Activated naive CD4-positive, alpha-beta T cell treated with anti-CD3 and anti-CD28 coated beads, Interleukin-2, amount 50 U/mL, for 72 hours (primary cell): ENCODE measurements around the gene NFYC. TPM values are rescaled to one million over a fixed set of nuclear protein-coding genes. Genes with fewer than 3 reads are reported as not detected.

ENCODE experiments used
- ATAC-seq, 2 donors: fragments of 150-1000 bp; cut with Tn5 transposase; 2 replicates each; pipeline ENCODE4 v1.10.0; 2021; ENCODE audit warnings: mild to moderate bottlenecking in 2 of 2, moderate library complexity in 2 of 2
- DNase-seq, 2 donors: peaks; one replicate each; pipeline ENCODE4 v3.0.0; 2021 to 2022; ENCODE audit warnings: low spot score in 2 of 2
- H3K27ac Mint-ChIP-seq, 2 donors: one replicate each; pipeline ENCODE4 v1.8.0; 2022; ENCODE audit warnings: mild to moderate bottlenecking in 2 of 2, mixed read lengths in 2 of 2
- H3K36me3 Mint-ChIP-seq, 2 donors: one replicate each; pipeline ENCODE4 v1.8.0; 2022; ENCODE audit warnings: mixed read lengths in 2 of 2
- H3K9me3 Mint-ChIP-seq, 2 donors: one replicate each; pipeline ENCODE4 v1.8.0; 2022; ENCODE audit warnings: mixed read lengths in 2 of 2
- total RNA-seq, 2 donors: library from RNA; stranded (reverse); gene quantifications; one replicate each; pipeline ENCODE4 v1.2.3, GENCODE V29; 2022

The NFYC gene
- total RNA-seq, 2 donors from 2014 or later: 58.9 to 62.5 TPM

- Mint-ChIP-seq H3K36me3 (peaks cover 0 to 3% of the 10 kb centered on the region in 2 donors), H3K9me3 (no peaks in the 10 kb centered on the region), H3K27ac (peak overlapping the region; percentile 27 to 65)
- no peak for ATAC-seq
- DNase-seq: no peak
Measured at GRCh38 chr1:40787737-40788560, 96.4 kb downstream of the NFYC start.

- Mint-ChIP-seq H3K9me3 (no peaks in the 10 kb centered on the region), H3K36me3 (no peaks in the 10 kb centered on the region), H3K27ac (peak overlapping the region in 1 of 2 donors; percentile 27)
- no peak for DNase-seq
- no peak for ATAC-seq
Measured at GRCh38 chr1:40788561-40789341, 97.2 kb downstream of the NFYC start.

GRCh38 chr1:40789342-40789598 lies 97.8 kb downstream of the NFYC start:
- ATAC-seq: no peak
- H3K36me3 Mint-ChIP-seq: no peaks in the 10 kb centered on the region
- H3K9me3 Mint-ChIP-seq: no peaks in the 10 kb centered on the region
- DNase-seq: no peak
- H3K27ac Mint-ChIP-seq: no peak overlapping the region

- DNase-seq: no peak
- H3K27ac Mint-ChIP-seq: peak overlapping the region in 1 of 2 donors; percentile 48
Measured at GRCh38 chr1:40789661-40790430, 98.3 kb downstream of the NFYC start.

GRCh38 chr1:40792036-40792435 lies 100.5 kb downstream of the NFYC start:
- no peaks in the 10 kb centered on the region for H3K36me3 Mint-ChIP-seq
- no peak for DNase-seq
- H3K9me3 Mint-ChIP-seq: peaks cover 0 to 2% of the 10 kb centered on the region in 2 donors
- ATAC-seq: no peak
- no peak overlapping the region for H3K27ac Mint-ChIP-seq

More at GRCh38 chr1:40789661-40790430, 98.3 kb downstream of the NFYC start:
- H3K9me3 Mint-ChIP-seq: no peaks in the 10 kb centered on the region
- H3K36me3 Mint-ChIP-seq: no peaks in the 10 kb centered on the region
- no peak for ATAC-seq

- DNase-seq (no peak), ATAC-seq (no peak)
- Mint-ChIP-seq H3K27ac (peak overlapping the region; percentile 3), H3K9me3 (peaks cover 0 to 6% of the 10 kb centered on the region in 2 donors), H3K36me3 (no peaks in the 10 kb centered on the region)
Measured at GRCh38 chr1:40793617-40794016, 102.1 kb downstream of the NFYC start.

- ATAC-seq (no peak), DNase-seq (no peak)
- Mint-ChIP-seq H3K27ac (peak overlapping the region in 1 of 2 donors; percentile 3), H3K36me3 (no peaks in the 10 kb centered on the region), H3K9me3 (peaks cover 0 to 6% of the 10 kb centered on the region in 2 donors)
Measured at GRCh38 chr1:40794048-40794447, 102.5 kb downstream of the NFYC start.

- Mint-ChIP-seq H3K9me3 (peaks cover 0 to 6% of the 10 kb centered on the region in 2 donors), H3K36me3 (no peaks in the 10 kb centered on the region), H3K27ac (peak overlapping the region; percentile 43 to 54)
- ATAC-seq: peak; percentile 45 to 62
- no peak for DNase-seq
Measured at GRCh38 chr1:40794974-40795715, 103.6 kb downstream of the NFYC start.

- ATAC-seq (peak; percentile 27 to 73), DNase-seq (no peak)
- no peaks in the 10 kb centered on the region for H3K36me3 Mint-ChIP-seq
- peaks cover 0 to 6% of the 10 kb centered on the region in 2 donors for H3K9me3 Mint-ChIP-seq
- peak overlapping the region; percentile 43 to 54 for H3K27ac Mint-ChIP-seq
Measured at GRCh38 chr1:40795811-40796586, 104.5 kb downstream of the NFYC start.

GRCh38 chr1:40796939-40797667 lies 105.6 kb downstream of the NFYC start:
- no peak for ATAC-seq
- H3K9me3 Mint-ChIP-seq: peaks cover 0 to 6% of the 10 kb centered on the region in 2 donors
- H3K27ac Mint-ChIP-seq: peak overlapping the region; percentile 3 to 25
- DNase-seq: no peak
- no peaks in the 10 kb centered on the region for H3K36me3 Mint-ChIP-seq

- Mint-ChIP-seq H3K27ac (peak overlapping the region; percentile 3 to 32), H3K36me3 (no peaks in the 10 kb centered on the region), H3K9me3 (peaks cover 0 to 6% of the 10 kb centered on the region in 2 donors)
- ATAC-seq (no peak), DNase-seq (no peak)
Measured at GRCh38 chr1:40797668-40798010, 106.1 kb downstream of the NFYC start.

- Mint-ChIP-seq H3K27ac (no peak overlapping the region), H3K36me3 (no peaks in the 10 kb centered on the region), H3K9me3 (peaks cover 0 to 6% of the 10 kb centered on the region in 2 donors)
- no peak for DNase-seq
- no peak for ATAC-seq
Measured at GRCh38 chr1:40798366-40799281, 107.1 kb downstream of the NFYC start.

GRCh38 chr1:40799351-40799867 lies 107.9 kb downstream of the NFYC start:
- DNase-seq (no peak), ATAC-seq (no peak)
- peak overlapping the region in 1 of 2 donors; percentile 52 for H3K27ac Mint-ChIP-seq
- no peaks in the 10 kb centered on the region for H3K36me3 Mint-ChIP-seq
- H3K9me3 Mint-ChIP-seq: peaks cover 0 to 6% of the 10 kb centered on the region in 2 donors

- ATAC-seq: no peak
- peaks cover 0 to 6% of the 10 kb centered on the region in 2 donors for H3K9me3 Mint-ChIP-seq
Measured at GRCh38 chr1:40801742-40802077, 110.2 kb downstream of the NFYC start.

More at GRCh38 chr1:40801742-40802077, 110.2 kb downstream of the NFYC start:
- no peak for DNase-seq
- Mint-ChIP-seq H3K36me3 (no peaks in the 10 kb centered on the region), H3K27ac (peak overlapping the region in 1 of 2 donors; percentile 52)
